HG03159 (cell line): ENCODE results near the gene SARS2.
A peak's percentile ranks its signal among the peaks of the same experiment; 100 is the strongest.
"Not testable (repeated sequence)": the region's sequence is repeated elsewhere in the genome, so short reads cannot be mapped to it uniquely, and the experiment has no call there.

Experiments
- ATAC-seq: cut with Tn5 transposase; IDR thresholded peaks from one replicate; pipeline ENCODE4 v1.9.1; 2021; ENCODE audit warnings: mild to moderate bottlenecking, moderate library complexity; ENCODE audit not compliant: unreplicated experiment

SARS2 gene

DNA sequence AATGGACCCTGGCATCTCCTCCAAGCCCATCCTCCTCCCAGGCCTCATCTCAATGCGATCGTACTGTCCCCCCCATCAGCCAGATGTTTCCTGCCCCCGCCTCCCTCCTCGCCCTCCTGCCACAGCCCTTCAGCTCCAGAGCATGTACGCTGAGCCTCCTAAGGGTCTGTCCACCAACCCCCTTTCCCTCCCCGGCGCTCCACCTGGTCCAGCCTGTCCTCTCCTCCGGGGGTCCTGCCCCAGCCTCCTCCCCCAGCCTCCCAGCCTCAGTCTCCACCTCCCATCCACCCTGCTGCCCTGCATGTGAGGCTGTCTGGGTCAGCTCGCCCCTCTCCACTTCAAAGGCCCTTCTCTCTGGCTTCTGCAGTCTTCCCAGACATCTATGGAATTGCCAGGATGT is 35.6 kb downstream of the SARS2 start:
- ATAC-seq: no peak

DNA sequence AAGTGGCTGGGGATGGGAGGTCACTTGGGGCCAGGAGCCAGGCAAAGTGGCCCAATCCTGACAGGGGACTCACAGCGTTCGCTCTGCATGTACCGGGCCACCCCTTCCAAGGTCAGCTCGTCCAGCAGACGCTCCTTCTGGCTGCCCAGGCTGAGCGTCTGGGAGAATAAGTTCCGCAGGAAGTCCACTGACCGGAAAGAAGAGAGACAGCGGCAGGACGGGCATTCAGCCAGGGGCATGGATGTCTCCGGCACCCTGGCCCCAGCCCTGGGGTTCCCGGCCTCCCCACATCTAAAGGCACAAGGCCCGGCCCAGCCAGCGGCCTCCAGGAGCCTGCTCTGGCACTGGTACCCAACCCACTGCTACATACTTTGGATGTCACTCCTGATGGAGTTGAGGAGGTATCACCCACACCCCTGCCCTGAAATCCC is 37.2 kb downstream of the SARS2 start:
- ATAC-seq: no peak

DNA sequence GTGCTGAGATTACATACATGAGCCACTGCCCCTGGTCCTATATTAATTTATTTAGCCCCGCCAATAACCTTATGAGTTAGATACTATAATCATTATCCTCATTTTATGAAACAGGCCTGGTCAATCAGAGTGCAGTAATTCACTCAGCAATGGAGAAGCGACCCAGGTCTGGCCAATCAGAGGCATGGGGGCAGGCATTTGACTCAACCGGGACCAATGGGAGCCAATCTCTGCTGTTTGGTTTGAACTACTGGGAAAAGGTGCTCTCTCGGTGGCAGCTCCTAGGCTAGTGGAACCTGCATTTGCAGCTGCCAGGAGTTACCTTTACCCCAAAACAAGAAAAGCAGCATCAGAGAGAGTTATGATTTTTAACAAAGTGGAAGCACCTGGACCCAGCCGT is 37.7 kb downstream of the SARS2 start:
- ATAC-seq: no peak

DNA sequence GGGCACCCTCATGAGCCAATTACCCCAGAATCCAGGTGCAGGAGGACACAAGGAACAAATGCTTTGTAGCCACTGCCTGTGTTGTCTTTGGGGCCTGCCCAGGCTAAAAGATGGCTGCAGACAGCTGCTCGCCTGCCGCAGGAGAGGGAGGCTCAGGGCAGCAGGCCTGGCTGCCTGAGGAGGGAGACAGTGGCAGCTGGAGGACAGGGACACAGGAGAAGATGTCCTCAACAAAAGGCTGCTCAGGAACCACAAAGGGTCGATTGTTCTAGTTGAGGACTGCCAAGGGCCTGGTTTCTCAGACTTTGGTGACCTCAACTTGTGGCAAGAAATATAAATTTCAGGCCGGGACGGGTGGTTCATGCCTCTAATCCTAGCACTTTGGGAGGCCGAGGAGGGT is 38.8 kb downstream of the SARS2 start:
- no peak for ATAC-seq

DNA sequence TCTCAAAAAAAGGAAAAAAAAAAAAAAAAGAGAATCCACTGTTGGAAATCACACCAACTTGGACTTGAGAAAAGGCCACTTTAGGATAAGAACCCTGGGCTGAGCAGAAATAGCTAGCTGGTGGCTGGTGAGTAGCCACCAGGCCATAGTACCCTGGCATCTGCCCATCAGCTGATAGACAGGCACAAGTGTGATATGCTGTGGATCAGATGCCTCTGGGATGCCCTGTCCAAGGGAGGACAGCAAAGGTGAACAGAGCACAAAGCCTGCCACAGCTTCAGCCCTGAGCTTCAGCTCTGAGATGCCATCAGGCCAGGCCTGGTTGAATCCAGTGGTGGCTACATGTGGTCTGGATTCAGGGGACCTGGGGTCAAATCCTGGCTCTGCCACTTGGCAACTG is 39.9 kb downstream of the SARS2 start:
- ATAC-seq: no peak

DNA sequence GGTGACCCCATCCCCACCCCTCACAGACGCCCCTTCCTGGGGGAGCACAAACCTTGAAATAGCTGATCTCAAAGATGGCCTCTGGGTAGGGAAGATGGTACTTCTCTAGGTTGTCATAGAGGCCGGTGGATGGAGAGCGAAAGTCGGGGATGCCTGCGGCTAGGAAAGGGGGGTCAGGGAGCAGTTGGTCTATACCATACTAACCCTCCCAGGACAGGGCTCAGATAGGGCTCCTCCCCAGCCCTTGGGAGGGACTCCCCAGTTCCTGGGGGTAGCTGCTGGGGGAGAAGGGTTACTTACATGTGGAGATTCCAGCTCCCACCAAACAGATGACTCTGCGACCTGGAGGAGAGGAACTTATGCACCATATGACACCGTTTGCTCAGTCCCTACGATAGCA is 40.8 kb downstream of the SARS2 start:
- no peak for ATAC-seq

DNA sequence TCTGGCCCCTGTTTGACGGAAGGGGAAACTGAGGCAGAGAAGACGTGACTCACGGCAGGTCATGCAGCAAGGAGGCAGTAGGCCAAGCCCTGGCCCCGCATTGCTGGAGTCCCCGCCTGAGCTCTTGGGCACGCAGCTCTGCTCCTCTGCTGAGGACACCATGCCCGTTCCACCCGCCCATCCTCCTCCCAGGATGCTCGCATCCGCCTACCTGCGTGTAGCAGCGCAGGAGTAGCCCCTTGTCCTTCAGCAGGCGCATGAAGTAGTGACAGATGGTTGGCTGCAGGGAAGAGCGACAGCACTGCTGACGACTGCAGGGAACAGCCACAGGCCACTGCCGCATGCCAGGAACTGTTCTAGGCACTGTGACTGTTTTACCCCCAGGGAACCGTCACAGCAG is 41.7 kb downstream of the SARS2 start:
- no peak for ATAC-seq

DNA sequence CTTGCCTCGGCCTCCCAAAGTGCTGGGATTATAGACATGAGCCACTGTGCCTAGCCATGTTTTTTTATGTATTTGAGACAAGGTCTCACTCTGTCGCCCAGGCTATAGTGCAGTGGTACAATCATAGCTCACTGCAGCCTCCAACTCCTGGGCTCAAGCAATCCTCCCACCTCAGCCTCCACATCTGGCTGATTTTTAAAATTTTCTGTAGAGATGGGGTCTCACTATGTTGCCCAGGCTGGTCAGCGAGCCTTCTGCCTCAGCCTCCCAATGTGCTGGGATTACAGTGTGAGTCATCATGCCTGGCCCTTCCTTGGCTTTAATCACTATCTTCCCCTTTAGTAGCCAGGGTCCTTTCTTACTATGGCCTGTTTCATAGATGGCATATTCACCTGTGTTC is 45.9 kb downstream of the SARS2 start:
- ATAC-seq: not testable (repeated sequence)

DNA sequence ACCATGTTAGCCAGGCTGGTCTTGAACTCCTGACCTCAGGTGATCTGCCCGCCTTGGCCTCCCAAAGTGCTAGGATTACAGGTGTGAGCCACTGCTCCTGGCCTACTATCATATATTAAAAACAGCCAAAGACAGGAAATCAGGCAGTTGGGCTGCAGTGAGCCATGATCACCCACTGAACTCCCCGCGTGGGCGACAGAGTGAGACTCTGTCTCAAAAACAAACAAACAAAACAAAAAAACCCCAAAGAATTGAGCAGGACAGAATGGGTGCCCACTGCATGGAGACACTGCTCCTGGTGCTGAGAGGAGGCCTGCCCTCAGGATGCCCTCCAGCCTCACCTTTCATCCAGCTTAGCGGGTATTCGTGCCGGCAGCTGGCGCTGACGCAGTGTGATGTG is 47.3 kb downstream of the SARS2 start:
- no peak for ATAC-seq

DNA sequence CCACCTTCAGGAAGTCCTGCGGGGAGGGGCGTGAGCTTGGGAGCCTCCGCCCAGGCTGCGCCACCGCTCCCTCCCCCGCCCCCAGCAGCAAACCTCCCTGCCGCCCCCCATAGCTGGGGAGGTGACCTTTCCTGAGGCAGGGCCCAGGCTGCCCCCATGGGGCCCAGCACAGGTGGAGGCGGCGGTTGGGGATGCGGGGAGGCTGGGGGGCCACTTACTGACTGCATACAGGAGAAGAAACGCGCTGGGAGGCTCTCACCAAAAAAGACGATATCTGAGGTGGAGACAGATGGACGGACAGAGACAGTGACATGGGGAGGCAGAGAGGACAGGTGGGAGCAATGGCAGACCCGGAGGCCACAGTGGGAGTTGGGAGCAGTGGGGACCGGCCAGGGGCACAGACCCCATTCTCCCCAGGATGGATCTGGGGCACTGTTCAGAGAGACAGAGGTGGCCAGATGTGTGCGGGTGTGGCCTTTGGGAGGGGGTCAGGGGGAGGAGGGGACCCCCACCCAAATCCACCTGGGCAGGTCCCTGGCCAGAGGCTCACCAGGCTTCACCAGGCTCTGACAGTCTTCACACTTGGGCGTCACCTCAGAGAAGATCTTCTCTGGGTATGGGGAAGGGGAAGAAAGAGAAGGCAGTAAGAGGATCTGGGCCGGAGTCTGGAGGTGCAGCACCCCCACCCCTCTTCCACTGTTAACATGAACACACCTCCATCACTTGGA is 49.5 kb downstream of the SARS2 start:
- ATAC-seq: no peak

DNA sequence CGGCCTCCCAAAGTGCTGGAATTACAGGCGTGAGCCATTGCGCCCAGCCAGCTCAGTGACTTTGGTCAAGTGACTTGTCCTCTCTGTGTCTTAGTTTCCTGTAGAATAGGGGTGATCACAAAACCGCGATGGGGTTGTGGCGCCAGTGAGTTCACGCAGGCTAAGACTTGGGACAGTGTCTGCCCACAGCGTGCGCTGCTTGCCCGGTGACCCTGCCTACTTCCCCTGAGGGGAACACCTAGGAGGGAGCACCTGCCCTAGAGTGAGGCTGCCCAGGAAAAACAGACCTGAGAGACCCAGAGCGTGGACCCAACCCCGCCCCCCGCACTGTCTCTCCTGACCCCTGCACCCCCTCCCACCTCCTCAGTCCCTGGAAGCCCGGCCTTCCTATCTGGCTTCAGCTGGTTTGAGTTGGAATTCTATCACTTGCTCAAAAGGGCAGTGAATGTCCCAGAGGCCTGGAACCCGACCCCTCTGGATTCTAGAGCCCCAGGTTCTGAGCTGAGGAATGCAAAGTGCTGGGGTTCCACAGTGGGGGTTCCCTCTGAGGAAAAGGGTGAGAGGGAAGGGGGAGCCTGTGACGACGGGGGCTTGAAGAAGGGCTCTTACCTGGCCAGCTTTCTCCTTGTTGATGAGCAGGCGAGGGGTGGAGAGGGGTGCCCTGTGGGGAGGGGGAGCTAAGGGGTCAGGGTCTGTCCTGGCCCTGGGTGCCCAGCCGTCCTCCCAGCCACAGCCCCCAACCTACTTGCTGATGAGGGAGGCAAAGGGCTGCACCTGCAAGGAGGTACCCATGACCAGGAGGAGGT is 50.3 kb downstream of the SARS2 start:
- no peak for ATAC-seq

DNA sequence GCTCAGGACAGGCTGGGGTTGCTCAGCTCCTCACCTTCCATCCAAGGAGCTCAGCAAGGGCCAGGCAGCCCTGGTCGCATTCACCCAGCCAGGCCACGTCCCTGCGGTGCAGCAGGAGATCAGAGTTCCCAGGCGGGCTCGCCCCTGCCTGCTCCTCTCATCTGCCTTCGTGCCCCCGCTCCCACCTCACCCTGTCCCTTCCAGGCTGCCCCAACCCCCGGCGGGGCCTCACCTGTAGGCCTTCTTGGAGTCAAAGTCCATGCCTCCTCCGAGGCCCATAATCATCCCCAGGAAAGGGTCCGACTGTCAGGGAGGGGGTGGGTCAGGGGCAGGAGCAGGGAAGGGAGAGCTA is 51.2 kb downstream of the SARS2 start:
- no peak for ATAC-seq

DNA sequence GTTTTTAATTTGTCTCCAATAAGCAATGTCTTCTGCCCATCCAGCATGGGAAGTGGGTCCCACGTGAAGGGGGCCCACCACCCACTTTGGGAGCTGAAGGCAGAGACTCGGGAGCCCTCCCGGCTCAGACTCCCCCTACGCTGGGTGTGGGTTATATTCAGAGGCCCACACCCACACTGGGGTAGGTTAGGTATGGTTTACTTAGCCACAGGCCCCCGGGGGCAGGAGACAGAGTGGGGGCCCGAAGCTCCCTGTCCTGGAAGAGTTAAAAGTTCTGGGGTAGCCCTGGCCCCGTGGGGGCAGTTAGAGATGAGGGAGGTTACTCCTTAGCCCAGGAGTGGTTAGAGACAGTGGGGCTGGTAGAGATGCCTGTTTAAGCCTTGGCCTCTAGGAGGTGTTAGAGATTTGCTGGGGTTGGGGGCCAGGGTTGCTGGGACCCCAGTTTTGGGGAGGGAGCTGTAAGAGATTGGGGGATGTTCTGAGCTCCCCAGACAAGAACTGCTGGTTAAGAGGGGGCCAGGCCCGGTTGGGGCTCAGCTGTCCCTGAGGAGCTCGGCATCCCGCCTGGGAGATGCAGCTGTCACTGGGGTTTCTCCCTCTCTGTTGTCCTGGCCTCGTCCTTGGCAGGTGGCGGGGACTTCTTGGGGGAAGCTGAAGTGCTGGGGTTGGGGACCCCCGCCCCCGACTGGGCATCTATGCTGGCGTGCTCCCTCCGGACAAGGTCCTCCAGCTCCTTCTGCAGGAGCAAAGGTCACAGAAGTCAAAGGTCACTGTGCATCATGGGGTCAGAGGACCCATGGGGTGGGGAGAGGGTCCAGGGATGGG is 51.8 kb downstream of the SARS2 start:
- no peak for ATAC-seq

DNA sequence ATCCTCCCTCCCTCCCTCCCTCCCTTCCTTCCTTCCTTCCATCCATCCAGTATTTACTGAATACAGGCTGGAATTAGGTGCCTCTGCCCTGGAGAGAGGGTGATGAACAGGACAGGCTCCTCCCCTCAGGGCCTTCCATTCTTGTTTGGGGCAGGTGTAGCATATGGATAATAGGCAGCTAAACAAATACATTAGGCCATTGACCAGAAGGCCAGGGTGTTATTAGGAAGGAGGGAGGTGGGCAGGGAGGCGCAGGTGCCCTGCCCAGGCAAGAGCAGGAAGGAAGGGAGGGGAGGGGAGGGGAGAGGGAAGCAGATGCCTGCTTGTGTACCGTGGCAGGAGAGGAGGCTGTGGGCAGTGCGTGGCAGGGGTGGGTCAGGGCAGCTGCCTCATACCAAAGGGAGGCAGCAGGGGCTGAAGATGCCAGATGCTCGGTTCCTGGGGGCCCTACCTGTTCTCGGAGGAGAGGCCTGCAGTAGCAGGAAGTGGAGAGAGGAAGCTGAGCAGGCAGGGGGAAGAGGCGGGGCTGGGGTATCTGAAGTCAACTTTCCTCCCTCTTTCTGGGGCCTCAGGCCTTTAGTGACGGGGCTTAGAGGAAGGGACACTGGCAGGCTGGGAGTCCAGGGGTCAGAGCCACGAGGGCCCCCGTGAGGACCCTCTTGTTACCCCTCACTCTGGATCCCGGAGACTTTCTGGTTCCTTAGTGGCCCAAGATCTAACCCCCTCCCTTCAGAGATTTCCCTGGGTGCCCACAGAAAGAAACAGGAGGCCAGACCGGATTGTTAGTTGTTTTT is 52.6 kb downstream of the SARS2 start, which contains the start of gene RINL:
RINL (minus strand) TSS at position 495 of the 794 bp plus-strand sequence. CDS start 1,533 bp downstream, outside the sequence.
- ATAC-seq: no peak

DNA sequence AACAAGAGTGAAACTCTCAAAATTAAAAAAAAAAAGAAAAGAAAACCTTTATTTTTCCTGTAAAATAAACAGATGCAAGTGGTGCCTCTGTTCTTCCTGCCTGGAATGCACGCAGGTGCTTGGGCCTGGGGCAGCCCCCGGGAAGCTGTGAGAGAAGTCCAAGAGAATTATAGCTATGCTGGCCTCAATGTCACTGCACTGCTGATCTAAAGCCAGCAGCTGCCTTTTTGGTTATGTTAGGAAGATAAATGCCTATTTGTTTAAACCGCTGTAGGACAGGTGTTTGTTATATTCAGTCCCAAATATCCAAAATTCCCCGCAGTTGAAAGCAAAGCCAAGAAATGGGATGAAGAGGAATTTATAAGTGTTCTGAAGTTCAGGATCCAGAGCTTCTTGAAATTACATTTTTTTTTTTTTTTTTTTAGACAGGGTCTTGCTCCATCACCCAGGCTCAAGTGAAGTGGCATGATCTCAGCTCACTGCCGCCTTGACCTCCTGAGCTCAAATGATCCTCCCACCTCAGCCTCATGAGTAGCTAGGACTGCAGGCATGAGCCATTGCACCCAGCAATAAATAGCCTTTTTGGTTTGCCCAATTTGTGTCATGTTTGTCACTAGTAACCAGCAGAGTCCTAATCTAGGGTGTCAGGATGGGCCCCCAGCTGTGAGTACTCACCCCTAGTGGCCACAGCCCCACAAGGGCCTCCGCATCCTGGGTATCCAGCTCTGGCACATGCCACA is 54.7 kb downstream of the SARS2 start:
- ATAC-seq: no peak

DNA sequence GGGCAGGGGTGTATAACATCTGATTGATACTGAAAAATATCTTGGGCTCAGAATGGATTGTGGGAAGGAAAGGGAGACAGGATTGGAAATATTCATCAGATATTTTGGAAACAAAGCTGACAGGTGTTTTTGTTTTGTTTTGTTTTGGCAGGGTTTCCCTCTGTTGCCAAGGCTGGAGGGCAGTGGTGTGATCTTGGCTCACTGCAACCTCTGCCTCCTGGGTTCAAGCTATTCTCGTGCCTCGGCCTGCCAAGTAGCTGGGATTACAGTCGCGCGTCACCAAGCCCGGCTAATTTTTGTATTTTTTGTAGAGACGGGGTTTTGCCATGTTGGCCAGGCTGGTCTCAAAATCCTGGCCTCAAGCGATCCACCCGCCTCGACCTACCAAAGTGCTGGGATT is 57.2 kb downstream of the SARS2 start:
- not testable (repeated sequence) for ATAC-seq

DNA sequence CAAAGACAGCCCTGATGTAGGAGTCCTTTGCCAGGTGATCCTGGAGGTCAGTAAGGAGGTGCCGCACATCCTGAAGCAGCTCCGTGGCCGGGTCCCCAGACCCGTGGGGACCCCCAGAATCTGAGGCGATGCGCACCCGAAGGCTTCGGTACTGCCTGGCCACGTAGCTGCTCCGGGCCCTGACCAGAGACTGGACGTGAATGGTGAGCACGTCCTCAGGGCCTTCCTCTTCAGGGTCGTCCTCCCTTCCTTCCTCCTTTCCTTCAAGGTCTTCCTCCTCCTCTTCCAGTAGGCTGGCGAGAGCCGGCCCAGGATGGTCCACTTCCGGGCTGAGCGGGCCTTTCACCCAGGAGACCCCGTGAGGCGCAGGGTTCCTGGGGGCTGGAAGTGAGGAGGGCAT is 60.0 kb downstream of the SARS2 start:
- no peak for ATAC-seq

DNA sequence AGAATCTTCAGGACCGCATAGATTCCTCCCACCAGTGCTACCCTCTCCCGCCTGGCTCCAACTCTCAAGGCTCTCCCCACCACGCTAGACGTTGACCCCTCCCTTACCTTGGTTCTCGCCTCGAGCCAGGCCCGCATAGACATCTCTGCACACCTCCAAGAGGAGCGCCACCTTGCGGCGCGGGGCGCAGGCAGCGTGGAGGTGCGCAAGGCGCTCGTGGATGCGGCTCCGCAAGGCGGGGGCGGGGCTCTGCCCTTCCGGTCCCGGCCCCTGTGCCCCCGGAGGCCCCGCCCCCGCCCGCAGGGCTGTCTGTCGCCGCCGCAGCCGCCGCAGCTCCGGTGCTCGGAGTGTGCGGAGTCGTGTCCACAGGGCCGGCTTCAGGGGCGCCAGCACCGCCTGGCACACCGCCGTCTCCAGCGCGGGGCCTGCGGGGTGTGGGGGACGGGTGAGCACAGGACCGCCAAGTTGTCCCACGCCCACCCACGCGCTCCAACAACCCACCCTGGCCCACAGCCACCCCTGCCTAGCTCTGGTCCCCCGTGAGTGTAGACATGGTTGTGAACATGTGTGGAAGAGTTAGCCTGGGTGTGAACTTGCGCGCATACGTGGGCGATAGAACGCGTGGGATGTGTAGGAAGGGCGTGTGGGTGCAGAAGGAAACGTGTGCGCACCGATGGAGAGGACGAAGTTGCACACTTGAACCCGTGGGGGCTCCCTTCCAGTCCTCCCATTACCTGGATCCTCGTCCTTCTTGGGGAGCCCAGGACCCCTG is 60.5 kb downstream of the SARS2 start:
- peak; percentile 66 for ATAC-seq

DNA sequence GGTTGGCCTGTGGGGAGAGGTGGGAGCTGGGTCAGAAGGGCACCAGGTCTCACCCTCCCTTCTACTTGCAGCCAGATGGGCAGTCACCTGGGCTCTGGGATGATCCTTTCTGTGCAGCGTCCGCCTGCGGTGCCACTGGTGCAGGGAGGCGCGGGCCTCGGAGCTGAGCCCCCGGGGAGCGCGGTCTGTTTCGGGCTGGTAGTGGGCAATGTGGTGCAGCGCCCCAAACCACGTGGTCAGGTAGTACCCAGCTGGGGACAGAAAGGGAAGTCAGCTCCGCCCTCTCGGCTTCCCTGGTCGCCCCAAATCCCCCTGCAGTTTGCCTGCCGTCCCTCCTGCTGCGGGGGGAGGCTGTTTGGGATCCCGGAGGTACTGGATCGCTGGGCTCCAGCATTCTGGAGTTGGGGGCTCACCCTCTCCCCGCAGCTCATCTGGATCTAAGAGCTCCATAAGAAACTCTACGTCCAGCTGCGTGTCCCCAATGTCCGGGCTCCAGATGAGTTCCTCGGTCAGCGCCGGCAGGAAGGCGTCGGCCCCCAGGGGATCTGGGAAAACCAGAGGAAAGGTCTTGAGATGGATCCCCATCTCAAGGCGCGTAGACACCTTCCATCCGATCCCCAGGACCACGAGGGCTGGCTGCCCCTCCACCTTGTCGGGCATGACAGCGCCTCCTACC is 61.3 kb downstream of the SARS2 start:
- ATAC-seq: no peak
